GM21390 (cell line): ENCODE measurements around the gene WAC.

Experiments
- ATAC-seq: cut with Tn5 transposase; IDR thresholded peaks from one replicate; pipeline ENCODE4 v1.9.1; 2021; ENCODE audit not compliant: unreplicated experiment

The WAC gene

GRCh38 chr10:28663576-28664368, 130.9 kb downstream of the WAC start:
- ATAC-seq = peak; percentile 93

GRCh38 chr10:28664369-28664740, 131.4 kb downstream of the WAC start:
- no peak for ATAC-seq

GRCh38 chr10:28666751-28667467, 134.0 kb downstream of the WAC start:
- ATAC-seq = no peak

GRCh38 chr10:28668363-28669226, 135.7 kb downstream of the WAC start:
- no peak for ATAC-seq

GRCh38 chr10:28669227-28670173, 136.6 kb downstream of the WAC start:
- ATAC-seq = no peak
